C4-2B (cell line): ENCODE results near the gene SHC1.

Experiments used
- H3K27ac ChIP-seq: fragments of 450-650 bp; 2 replicates; pipeline ENCODE4 v1.5.1; 2017
- ZFX ChIP-seq: fragments of 450-650 bp; IDR thresholded peaks from 2 replicates; pipeline ENCODE4 v1.6.1; 2017
- TF ChIP-seq, protein P1 (sequence below): fragments of 450-650 bp; conservative IDR thresholded peaks from 2 replicates; pipeline ENCODE4 v1.5.1; 2017; ENCODE audit warnings: mild to moderate bottlenecking

SHC1 gene

DNA sequence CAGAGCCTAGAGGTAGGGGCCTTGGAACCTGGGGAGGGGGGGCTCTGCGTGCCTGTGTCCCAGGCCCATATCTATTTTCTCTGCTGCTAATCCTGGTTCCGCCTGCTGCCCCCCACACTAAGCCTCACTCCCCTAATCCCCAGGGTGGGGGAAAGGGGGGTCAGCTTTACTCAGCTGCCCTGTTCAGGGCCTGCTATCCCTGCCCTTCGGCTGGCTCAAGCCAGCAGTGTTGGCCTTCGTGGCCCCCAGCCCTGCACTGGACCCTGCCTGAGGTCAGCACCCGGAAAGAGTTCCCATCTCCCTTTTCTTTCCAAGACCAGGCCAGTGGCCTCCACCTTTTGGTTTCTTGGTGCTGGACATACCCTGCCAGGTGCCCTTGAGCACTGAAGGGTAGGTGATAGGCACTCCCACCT, 40.5 kb upstream of the SHC1 start:
- TF ChIP-seq, protein P1, sequence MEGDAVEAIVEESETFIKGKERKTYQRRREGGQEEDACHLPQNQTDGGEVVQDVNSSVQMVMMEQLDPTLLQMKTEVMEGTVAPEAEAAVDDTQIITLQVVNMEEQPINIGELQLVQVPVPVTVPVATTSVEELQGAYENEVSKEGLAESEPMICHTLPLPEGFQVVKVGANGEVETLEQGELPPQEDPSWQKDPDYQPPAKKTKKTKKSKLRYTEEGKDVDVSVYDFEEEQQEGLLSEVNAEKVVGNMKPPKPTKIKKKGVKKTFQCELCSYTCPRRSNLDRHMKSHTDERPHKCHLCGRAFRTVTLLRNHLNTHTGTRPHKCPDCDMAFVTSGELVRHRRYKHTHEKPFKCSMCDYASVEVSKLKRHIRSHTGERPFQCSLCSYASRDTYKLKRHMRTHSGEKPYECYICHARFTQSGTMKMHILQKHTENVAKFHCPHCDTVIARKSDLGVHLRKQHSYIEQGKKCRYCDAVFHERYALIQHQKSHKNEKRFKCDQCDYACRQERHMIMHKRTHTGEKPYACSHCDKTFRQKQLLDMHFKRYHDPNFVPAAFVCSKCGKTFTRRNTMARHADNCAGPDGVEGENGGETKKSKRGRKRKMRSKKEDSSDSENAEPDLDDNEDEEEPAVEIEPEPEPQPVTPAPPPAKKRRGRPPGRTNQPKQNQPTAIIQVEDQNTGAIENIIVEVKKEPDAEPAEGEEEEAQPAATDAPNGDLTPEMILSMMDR = no peak
- TF ChIP-seq ZFX = no peak
- H3K27ac ChIP-seq = peak overlapping the region; percentile 6

DNA sequence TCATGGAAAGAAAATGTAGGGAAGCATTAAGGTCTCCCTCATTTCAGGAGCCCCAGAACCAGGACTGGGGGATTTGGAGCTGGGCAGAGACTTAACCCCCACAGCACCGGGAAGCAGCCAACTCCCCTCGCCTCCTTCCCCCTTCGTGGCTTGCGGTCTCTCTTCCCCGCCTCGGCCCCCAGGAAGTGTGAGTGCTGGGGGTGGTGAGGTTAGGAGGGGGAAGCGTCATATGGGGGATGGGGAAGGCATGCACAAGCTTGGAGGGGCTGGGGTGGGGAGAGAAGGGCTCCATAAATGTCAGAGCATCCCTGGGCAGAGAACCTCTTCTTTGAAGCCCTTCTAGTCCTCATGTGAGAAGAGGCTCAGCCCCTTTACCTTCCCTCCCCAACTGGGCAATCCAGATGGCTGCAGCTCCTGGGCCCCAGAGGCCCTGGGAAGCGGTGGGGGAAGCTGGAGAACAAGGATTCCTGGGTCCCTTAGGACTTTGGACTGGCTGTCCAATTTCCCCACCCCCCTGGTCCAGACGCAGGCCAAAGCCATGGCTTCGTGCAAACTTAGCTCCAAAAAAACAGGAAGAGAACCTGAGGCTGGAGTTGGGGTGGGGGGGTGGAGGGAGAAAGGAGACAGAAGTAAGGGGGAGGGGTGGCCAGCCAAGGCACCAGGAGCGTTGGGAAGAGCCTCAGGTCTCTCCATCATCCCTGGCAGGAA, 39.8 kb upstream of the SHC1 start:
- TF ChIP-seq, protein P1 = no peak
- H3K27ac ChIP-seq = peak overlapping the region; percentile 6

DNA sequence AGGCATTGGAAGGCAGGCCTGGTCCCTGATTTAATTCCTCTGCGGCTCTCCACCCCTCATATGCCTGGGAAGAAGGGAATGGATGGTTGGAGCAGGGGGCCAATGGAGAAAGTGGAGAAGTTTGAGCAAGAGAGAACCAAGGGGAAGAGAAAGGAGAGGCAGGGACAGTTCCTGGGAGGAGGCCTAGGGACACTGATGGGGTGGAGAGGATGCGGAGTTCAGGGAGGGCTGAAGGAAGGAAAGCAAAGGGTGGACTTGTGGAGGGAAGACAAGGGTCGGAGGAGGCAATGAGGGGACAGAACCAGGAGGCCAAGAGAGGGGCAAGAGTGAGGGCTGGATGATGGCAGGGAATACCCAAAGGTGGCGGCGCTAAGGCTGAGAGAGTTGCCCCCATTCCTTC, 39.2 kb upstream of the SHC1 start:
- TF ChIP-seq, protein P1 = no peak
- no peak for TF ChIP-seq ZFX
- peak overlapping the region; percentile 99 for H3K27ac ChIP-seq

DNA sequence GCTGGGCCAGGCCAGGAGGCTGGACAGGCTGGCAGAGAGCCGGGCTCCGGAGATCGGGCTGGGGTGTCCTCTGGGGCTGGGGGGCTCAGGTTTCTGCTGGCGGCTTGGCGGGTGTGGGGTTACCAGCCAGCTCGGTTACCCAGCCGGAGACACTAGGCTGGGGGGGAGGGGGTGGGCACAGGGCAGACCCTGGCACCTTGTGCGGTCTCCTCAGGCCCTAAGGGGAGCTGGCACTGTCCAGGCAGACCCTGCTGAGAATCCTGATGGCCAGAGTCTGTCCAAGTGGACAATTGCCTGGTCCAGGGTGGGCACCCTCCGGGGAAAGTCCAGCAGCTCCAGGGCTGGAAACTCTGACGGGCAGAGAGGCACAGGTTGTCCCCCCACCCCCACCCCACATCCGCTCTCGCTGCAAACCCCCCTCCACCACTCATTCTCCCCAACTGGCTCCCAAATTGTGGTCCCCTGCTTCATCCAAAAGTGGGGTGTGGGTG, 38.7 kb upstream of the SHC1 start:
- TF ChIP-seq, protein P1 = no peak
- TF ChIP-seq ZFX = no peak
- H3K27ac ChIP-seq = peak overlapping the region; percentile 99

DNA sequence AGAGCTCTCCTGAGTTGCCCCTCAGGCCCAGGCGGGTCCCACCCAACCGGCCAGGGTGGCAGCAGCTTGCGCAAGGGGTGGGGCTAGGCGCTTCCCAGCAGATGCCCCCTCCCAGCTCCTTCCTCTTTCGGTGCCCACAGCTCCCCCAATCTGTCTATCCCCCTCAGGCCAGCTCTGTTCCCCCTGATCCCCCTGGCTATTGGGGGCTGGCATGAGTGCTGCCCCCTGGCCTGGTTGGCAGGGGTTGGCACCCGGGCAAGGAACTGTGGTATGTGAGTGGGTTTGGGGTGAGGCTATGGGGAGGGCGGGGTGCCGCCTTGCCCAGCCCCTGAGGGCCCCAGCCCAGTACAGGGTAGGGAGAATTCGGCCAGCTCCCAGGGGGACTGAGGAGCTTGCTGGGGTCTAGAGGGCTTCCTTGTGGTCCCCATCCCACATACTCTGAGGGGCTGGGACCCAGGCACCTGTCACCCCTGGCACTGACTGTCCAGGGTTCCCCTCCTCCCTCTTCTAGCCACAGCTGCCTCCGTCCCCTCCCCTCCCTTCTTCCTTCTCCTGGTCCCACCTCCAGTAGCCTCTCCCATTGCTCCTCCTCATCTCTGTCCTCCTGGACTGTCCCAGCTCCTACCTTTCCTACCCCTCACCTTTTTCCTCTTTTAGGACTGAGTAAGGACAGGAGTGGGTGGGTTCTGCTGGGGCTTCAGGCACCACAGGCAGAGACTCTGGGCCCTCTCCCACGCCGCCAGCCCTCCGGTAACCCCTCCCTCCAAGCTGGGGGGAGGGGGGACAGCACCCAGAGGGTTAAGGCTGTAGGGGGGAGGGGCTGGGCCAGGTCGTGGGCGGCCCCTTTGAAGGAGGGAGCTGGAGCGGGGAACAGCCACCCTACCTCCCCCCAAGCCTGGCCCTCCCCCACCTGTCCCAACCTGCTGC, 37.7 kb upstream of the SHC1 start:
- TF ChIP-seq ZFX = no peak
- TF ChIP-seq, protein P1 = no peak

DNA sequence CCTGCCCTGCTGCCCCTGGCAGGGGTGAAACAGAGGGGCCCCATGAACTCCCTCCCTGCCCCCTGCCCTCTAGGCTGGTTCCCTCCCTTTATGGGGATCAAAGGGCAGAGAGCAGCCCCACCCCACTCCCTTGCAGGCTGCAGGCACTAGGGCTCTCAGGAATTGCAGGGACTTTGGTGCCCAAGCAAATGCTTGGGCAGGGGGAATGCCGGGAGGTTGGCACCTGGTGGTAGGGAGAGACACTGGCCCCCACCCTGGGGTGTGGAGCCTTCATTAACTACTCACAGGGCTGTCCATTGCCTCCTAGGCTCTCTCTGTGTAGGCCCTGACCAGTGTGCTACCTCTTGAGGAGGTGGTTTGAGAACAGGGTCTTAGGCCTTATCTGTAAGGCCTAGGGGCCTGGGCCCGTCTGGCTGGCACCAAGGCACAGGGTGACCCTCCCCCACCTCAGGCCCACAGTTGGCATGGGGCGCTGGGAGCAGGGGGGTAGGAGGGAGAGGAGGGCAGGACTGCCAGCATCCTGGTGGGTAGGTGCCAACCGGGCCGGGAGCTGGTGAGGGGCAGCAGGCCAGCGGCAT, 36.8 kb upstream of the SHC1 start:
- TF ChIP-seq ZFX = peak; percentile 66; the same call in 1 of the 2 replicates
- TF ChIP-seq, protein P1 = no peak
- peak overlapping the region; percentile 99 for H3K27ac ChIP-seq

More for the DNA sequence above, 37.7 kb upstream of the SHC1 start:
- H3K27ac ChIP-seq = peak overlapping the region; percentile 99
